ENCODE data around the gene ACAT2. TPM values are rescaled to one million over a fixed set of nuclear protein-coding genes. Genes with fewer than 3 reads are reported as not detected.
A peak's percentile ranks its signal among the peaks of the same experiment; 100 is the strongest.
"Not testable (repeated sequence)": the region's sequence is repeated elsewhere in the genome, so short reads cannot be mapped to it uniquely, and the experiment has no call there.

The ACAT2 gene
- total RNA-seq, 6 experiments from 2014 or later, result 11.2 to 120 (median 52.2) TPM

- DNase-seq (peak; percentile 80 to 81 (median 80)), ATAC-seq (peak; percentile 33 to 43 (median 38))
- Histone ChIP-seq H3K27me3 (no peaks in the 10 kb centered on the region), H3K36me3 (peaks cover 11 to 51% (median 23%) of the 10 kb centered on the region in 4 donors), H3K27ac (peak overlapping the region; percentile 95 to 100 (median 98)), H3K9me3 (no peaks in the 10 kb centered on the region), H3K4me3 (peak overlapping the region; percentile 88 to 97 (median 95)), H3K4me1 (peaks cover 0 to 37% (median 12%) of the 10 kb centered on the region in 4 donors)
- intact Hi-C loops (cut with DNase I), result no loop called here
- 2% methylated on average over 24 of the region's 60 CpGs for WGBS (ENCODE audit: insufficient coverage, low coverage, low lambda C conversion rate, missing lambda C conversion rate)
- TF ChIP-seq CTCF (IDR thresholded peaks at IDR 0.05) (no peak), POLR2A (IDR thresholded peaks at IDR 0.05) (no peak)
These were observed 27.0 kb downstream of the ACAT2 start for GRCh38 chr6:159788753-159789376.

- Histone ChIP-seq H3K27ac (peak within 1 kb of the TSS; percentile 98 to 100 (median 98)), H3K36me3 (peaks cover 6 to 52% (median 24%) of the 10 kb centered on the region in 4 donors), H3K4me1 (peaks cover 0 to 37% (median 12%) of the 10 kb centered on the region in 4 donors), H3K27me3 (no peaks in the 10 kb centered on the region), H3K4me3 (peak within 1 kb of the TSS; percentile 88 to 97 (median 95)), H3K9me3 (no peaks in the 10 kb centered on the region)
- peak; percentile 99 for TF ChIP-seq POLR2A (IDR thresholded peaks at IDR 0.05)
- no peak for TF ChIP-seq CTCF (IDR thresholded peaks at IDR 0.05)
- DNase-seq, result peak; percentile 99 to 100 (median 99)
- peak; percentile 84 to 90 (median 88) for ATAC-seq
- WGBS (ENCODE audit: insufficient coverage, low coverage, low lambda C conversion rate, missing lambda C conversion rate), result 1% methylated on average over 20 of the region's 64 CpGs
- intact Hi-C loops (cut with DNase I), result no loop called here
These were observed 27.7 kb downstream of the ACAT2 start, which contains the start of gene TCP1 for GRCh38 chr6:159789377-159790148. TSS of gene TCP1 (minus strand) at chr6:159789602. CDS start at chr6:159789468, 134 bp downstream.

- Histone ChIP-seq H3K36me3 (peaks cover 0 to 44% (median 19%) of the 10 kb centered on the region in 4 donors), H3K27ac (peak within 1 kb of the TSS; percentile 98 to 100 (median 98)), H3K27me3 (no peaks in the 10 kb centered on the region), H3K4me3 (peak within 1 kb of the TSS; percentile 88 to 97 (median 95)), H3K4me1 (peaks cover 0 to 37% (median 12%) of the 10 kb centered on the region in 4 donors), H3K9me3 (no peaks in the 10 kb centered on the region)
- ATAC-seq, result peak; percentile 83 to 94 (median 87)
- peak; percentile 96 for DNase-seq
- TF ChIP-seq CTCF (IDR thresholded peaks at IDR 0.05) (no peak), POLR2A (IDR thresholded peaks at IDR 0.05) (peak; percentile 82)
- intact Hi-C loops (cut with DNase I), result no loop called here
- WGBS (ENCODE audit: insufficient coverage, low coverage, low lambda C conversion rate, missing lambda C conversion rate), result 0% methylated on average over 27 of the region's 56 CpGs
These were observed 28.5 kb downstream of the ACAT2 start, which contains the start of gene MRPL18 for GRCh38 chr6:159790149-159790955. TSS of gene MRPL18 (plus strand) at chr6:159790467. CDS start at chr6:159790588, 121 bp downstream.

DNA sequence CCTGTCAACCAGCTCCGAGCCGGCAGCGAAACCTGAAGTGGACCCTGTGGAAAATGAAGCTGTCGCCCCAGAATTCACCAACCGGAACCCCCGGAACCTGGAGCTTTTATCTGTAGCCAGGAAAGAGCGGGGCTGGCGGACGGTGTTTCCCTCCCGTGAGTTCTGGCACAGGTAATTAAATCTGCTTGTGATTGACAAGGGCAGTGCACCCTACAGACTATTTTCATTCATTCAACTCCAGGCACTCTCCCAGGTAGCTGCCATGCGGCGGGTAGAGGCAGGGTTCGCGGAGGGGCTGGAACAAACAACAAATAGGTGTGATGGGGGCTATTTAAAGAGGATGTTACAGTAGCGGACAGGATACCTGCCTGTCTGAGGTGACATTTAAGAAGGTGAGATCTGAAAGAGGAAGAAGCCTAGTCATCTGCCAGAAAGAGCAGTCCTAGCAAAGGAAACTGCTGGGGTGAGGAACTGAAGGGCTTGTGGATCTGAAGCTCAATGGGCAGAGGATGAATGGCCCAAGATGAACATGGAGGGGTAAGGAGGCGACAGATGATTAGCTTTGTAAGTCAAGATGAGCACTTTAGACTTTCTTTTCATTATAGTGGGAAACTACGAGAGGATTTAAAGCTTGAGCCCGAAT, 29.2 kb downstream of the ACAT2 start:
- Histone ChIP-seq H3K27ac (peak overlapping the region; percentile 96 to 100 (median 98)), H3K4me3 (peak overlapping the region; percentile 88 to 97 (median 95)), H3K36me3 (peaks cover 0 to 37% (median 14%) of the 10 kb centered on the region in 4 donors), H3K27me3 (no peaks in the 10 kb centered on the region), H3K9me3 (no peaks in the 10 kb centered on the region), H3K4me1 (peaks cover 0 to 37% (median 12%) of the 10 kb centered on the region in 4 donors)
- intact Hi-C loops (cut with DNase I), result no loop called here
- WGBS (ENCODE audit: insufficient coverage, low coverage, low lambda C conversion rate, missing lambda C conversion rate), result 15% methylated on average over 17 of the region's 18 CpGs
- DNase-seq, result peak in 2 of 3 donors; percentile 51 to 57
- no peak for TF ChIP-seq CTCF (IDR thresholded peaks at IDR 0.05)
- TF ChIP-seq POLR2A (IDR thresholded peaks at IDR 0.05), result no peak
- no peak for ATAC-seq

DNA sequence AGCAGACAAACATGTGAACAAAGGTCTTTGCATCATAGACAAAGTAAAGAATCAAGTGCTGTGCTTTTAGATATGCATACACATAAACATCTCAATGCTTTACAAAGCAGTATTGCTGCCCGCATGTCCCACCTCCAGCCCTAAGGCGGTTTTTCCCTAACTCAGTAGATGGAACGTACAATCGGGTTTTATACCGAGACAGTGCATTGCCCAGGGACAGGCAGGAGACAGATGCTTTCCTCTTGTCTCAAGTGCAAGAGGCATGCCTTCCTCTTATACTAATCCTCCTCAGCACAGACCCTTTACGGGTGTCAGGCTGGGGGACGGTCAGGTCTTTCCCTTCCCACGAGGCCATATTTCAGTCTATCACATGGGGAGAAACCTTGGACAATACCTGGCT, 33.1 kb downstream of the ACAT2 start:
- H3K27me3 ChIP-seq; DNase-seq; H3K4me3 ChIP-seq; H3K27ac ChIP-seq; ATAC-seq; H3K9me3 ChIP-seq; intact Hi-C loops (cut with DNase I): not testable (repeated sequence)
- Histone ChIP-seq H3K36me3 (peaks cover 3 to 43% (median 24%) of the 10 kb centered on the region in 4 donors), H3K4me1 (peaks cover 0 to 21% (median 6%) of the 10 kb centered on the region in 4 donors)
- WGBS (ENCODE audit: insufficient coverage, low coverage, low lambda C conversion rate, missing lambda C conversion rate), result 82% methylated on average over 8 of the region's 8 CpGs
